GM06990 (cell line): ENCODE data around the gene GPC2.

Experiments
- DNase-seq: peaks from one replicate; pipeline ENCODE4 v3.0.0-alpha.2; 2011; ENCODE audit not compliant: insufficient read length; ENCODE audit errors: extremely low read depth
- H3K27me3 ChIP-seq: replicated peaks from 2 replicates; pipeline ENCODE4 v1.6.0; 2011; ENCODE audit warnings: low read length; ENCODE audit not compliant: control insufficient read depth, insufficient read depth
- H3K36me3 ChIP-seq: 2 replicates; pipeline ENCODE4 v1.5.1; 2011; ENCODE audit warnings: low read length; ENCODE audit not compliant: control insufficient read depth, insufficient read depth
- H3K4me3 ChIP-seq: replicated peaks from 2 replicates; pipeline ENCODE4 v1.5.1; 2011; ENCODE audit warnings: low read depth, mild to moderate bottlenecking, control low read depth, low read length
- TF ChIP-seq, protein P1 (sequence below): IDR thresholded peaks from 2 replicates; pipeline ENCODE4 v1.5.1; 2011; ENCODE audit warnings: low read length, control low read depth, mild to moderate bottlenecking, inconsistent platforms; ENCODE audit not compliant: insufficient read depth, poor library complexity, severe bottlenecking

Gene GPC2

DNA sequence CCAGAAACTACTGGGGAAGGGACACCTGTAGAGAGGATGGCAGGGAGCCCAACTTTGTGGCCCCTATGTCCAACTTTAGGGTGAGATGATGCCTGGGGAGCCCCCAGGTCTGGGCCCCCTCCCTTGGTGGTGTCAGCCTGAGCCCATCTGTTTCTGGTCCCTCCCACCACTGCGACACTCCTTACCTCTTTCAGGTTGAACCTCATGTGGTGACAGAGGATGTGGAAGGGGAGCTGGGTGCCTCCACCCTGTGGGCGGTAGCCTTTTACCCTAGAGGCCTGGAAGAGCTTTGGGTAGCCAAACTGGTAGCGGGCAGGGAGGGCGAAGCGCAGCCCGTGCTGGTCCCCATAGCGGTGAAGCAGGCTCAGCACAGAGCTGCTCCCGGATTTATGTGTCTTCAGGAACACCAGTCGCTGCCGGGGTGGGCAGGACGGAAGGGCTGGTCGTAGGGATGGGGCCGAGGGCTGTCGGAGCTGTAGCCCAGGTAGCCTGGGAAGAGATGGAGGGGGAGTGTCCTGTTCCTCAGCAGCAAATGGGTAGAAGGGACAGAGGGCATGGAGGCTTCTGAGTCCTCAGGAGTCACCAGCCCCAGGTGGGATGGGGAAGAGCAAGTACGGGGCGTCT is 10.8 kb downstream of the GPC2 start:
- TF ChIP-seq, protein P1, sequence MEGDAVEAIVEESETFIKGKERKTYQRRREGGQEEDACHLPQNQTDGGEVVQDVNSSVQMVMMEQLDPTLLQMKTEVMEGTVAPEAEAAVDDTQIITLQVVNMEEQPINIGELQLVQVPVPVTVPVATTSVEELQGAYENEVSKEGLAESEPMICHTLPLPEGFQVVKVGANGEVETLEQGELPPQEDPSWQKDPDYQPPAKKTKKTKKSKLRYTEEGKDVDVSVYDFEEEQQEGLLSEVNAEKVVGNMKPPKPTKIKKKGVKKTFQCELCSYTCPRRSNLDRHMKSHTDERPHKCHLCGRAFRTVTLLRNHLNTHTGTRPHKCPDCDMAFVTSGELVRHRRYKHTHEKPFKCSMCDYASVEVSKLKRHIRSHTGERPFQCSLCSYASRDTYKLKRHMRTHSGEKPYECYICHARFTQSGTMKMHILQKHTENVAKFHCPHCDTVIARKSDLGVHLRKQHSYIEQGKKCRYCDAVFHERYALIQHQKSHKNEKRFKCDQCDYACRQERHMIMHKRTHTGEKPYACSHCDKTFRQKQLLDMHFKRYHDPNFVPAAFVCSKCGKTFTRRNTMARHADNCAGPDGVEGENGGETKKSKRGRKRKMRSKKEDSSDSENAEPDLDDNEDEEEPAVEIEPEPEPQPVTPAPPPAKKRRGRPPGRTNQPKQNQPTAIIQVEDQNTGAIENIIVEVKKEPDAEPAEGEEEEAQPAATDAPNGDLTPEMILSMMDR: no peak
- H3K36me3 ChIP-seq: no peaks in the 10 kb centered on the region
- DNase-seq: no peak
- H3K4me3 ChIP-seq: no peak overlapping the region
- H3K27me3 ChIP-seq: peaks cover 1% of the 10 kb centered on the region

DNA sequence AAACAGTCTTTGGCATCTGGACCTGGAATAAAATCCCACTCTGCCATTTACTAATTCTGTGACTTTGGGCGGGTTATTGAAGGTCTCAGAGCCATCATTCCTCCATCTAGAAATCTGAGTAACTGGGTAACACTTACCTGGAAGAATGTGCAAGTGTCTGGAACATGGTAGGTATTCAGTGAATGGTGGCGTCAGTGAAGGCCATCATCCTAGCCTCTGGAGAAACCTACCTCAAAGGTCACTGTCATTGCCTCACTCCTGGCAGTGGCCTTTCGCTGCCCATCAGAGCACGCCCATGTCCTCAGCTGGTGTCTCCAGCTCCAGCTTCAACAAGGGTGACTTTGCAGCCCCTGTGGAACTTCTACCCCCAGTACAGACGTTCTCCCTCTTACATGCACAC is 13.3 kb downstream of the GPC2 start:
- Histone ChIP-seq H3K27me3 (peaks cover 1% of the 10 kb centered on the region; the same call in 1 of the 2 replicates), H3K4me3 (no peak overlapping the region), H3K36me3 (no peaks in the 10 kb centered on the region)
- TF ChIP-seq, protein P1: no peak
- DNase-seq: no peak

DNA sequence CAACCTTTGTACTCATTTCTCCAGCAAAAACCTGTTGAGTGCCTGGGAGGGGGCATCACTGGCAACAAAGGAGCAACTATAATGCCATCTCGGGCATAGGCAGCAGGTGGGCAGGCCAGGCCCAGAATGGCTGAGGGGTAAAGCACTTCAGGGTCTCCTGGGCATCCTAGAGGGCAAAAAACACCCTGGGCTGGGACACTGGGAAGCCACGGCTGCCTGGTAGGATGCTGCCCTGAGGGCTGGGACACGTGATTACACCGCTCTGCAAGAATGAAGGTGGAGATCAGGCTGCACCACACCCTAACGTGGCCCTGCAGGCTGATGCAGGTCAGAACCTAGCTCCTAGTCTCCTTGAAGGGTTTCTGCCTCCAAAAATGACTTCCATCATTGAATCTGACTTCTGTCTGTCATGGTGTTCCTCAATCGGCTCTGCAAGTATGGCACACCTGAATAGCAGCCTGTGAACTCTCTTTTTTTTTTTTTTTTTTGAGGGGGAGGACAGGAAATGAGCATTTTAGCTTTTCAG is 14.1 kb downstream of the GPC2 start:
- H3K27me3 ChIP-seq: peaks cover 1% of the 10 kb centered on the region; the same call in 1 of the 2 replicates
- DNase-seq: no peak
- TF ChIP-seq, protein P1: no peak

DNA sequence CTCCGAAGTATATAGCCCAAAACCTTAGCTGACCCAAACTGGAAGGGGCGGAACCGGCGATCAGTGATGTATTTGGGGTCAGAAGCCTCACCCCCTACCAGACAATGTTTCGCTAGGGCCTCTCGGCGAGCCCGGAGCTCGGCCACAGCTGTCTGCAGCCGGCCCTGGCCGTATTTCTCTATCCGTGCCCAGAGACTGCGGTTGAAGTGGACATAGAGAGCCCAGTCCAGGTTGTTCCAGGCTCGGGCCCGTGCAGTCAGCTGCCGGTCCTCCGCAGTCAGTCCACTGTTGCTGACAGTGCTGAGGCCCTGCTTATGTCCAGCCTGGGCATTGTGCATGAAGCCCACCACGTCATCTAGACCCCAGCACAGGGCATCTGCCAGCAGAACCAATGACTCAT is 17.1 kb downstream of the GPC2 start:
- peaks cover 18% of the 10 kb centered on the region for H3K36me3 ChIP-seq
- H3K4me3 ChIP-seq: no peak overlapping the region
- TF ChIP-seq, protein P1: no peak
- DNase-seq: no peak
- H3K27me3 ChIP-seq: no peaks in the 10 kb centered on the region

More for the DNA sequence above, 14.1 kb downstream of the GPC2 start:
- H3K36me3 ChIP-seq: no peaks in the 10 kb centered on the region
- no peak overlapping the region for H3K4me3 ChIP-seq

DNA sequence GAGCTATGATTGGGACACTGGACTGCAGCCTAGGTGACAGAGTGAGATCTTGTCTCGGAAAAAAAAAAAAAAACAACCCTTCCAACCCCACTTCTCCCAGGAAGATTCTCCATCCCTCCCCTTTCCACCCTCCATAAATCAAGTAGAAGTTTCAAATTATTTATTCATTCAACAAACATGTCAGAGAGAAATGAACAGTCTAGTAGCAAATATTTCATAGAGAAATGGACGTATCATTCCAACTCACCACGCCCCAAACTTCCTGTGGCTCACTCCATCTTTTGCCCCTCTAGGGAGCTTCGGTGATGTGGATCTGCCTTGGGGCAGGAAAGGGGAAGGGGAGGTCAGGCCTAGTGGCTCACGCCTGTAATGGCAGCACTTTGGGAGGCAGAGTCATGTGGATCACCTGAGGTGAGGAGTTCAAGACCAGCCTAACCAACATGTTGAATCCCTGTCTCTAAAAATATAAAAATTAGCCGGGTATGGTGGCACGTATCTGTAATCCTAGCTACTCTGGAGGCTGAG is 18.0 kb downstream of the GPC2 start:
- Histone ChIP-seq H3K36me3 (peaks cover 22% of the 10 kb centered on the region), H3K27me3 (no peaks in the 10 kb centered on the region), H3K4me3 (peak overlapping the region; percentile 86)
- DNase-seq: no peak
- TF ChIP-seq, protein P1: no peak
